HEK293T (cell line): Measurements from ENCODE around the gene BRD3.

Source experiments
- CTCF ChIA-PET: fragments of 350-600 bp; formaldehyde crosslinking; extraction: SDS; loops from one replicate; lab custom pipeline; 2021; ENCODE audit warnings: antibody characterized with exemption, inconsistent platforms; lab: Yijun Ruan, JAX
- POLR2A ChIA-PET: fragments of 350-600 bp; formaldehyde crosslinking; extraction: SDS; loops from one replicate; lab custom pipeline; 2020; ENCODE audit warnings: antibody characterized with exemption, inconsistent platforms; lab: Yijun Ruan, JAX
- DNase-seq: peaks from one replicate; pipeline ENCODE4 v3.0.0; 2012; ENCODE audit warnings: mixed read lengths; ENCODE audit errors: extremely low spot score
- ARNT ChIP-seq: fragments of 450-650 bp; IDR thresholded peaks from 2 replicates; pipeline ENCODE4 v1.6.1; 2017; ENCODE audit warnings: mild to moderate bottlenecking
- BHLHE40 ChIP-seq: fragments of 450-650 bp; IDR thresholded peaks from 2 replicates; pipeline ENCODE4 v1.6.1; 2016; ENCODE audit warnings: mild to moderate bottlenecking, moderate library complexity, borderline replicate concordance
- CTBP1 ChIP-seq: fragments of 450-650 bp; IDR thresholded peaks from 2 replicates; pipeline ENCODE4 v1.6.1; 2016; ENCODE audit warnings: borderline replicate concordance
- ELF4 ChIP-seq: fragments of 450-650 bp; IDR thresholded peaks from 2 replicates; pipeline ENCODE4 v1.6.1; 2017; ENCODE audit warnings: antibody characterized with exemption
- FOXA1 ChIP-seq: fragments of 450-650 bp; IDR thresholded peaks from 2 replicates; pipeline ENCODE4 v1.6.1; 2016; ENCODE audit warnings: mild to moderate bottlenecking
- FOXK2 ChIP-seq: fragments of 450-650 bp; IDR thresholded peaks from 2 replicates; pipeline ENCODE4 v1.6.1; 2016; ENCODE audit warnings: mild to moderate bottlenecking
- FOXM1 ChIP-seq: fragments of 450-650 bp; IDR thresholded peaks from 2 replicates; pipeline ENCODE4 v1.6.1; 2017; ENCODE audit warnings: mild to moderate bottlenecking, borderline replicate concordance
- HDGF ChIP-seq: fragments of 450-650 bp; IDR thresholded peaks from 2 replicates; pipeline ENCODE4 v1.6.1; 2017; ENCODE audit warnings: antibody characterized with exemption, borderline replicate concordance
- L3MBTL2 ChIP-seq: fragments of 450-650 bp; conservative IDR thresholded peaks from 2 replicates; pipeline ENCODE4 v1.6.1; 2016; ENCODE audit warnings: mild to moderate bottlenecking
- LEF1 ChIP-seq: fragments of 450-650 bp; IDR thresholded peaks from 2 replicates; pipeline ENCODE4 v1.6.1; 2017; ENCODE audit warnings: mild to moderate bottlenecking, borderline replicate concordance
- NFRKB ChIP-seq: fragments of 450-650 bp; IDR thresholded peaks from 2 replicates; pipeline ENCODE4 v1.6.1; 2016; ENCODE audit warnings: mild to moderate bottlenecking, moderate library complexity
- PKNOX1 ChIP-seq: fragments of 450-650 bp; IDR thresholded peaks from 2 replicates; pipeline ENCODE4 v1.6.1; 2016
- SP1 ChIP-seq: fragments of 450-650 bp; IDR thresholded peaks from 2 replicates; pipeline ENCODE4 v1.6.1; 2017
- SUZ12 ChIP-seq: fragments of 450-650 bp; IDR thresholded peaks from 2 replicates; pipeline ENCODE4 v1.6.1; 2016; ENCODE audit warnings: mild to moderate bottlenecking
- TARDBP ChIP-seq: fragments of 450-650 bp; IDR thresholded peaks from 2 replicates; pipeline ENCODE4 v1.6.1; 2016
- ZNF384 ChIP-seq: fragments of 450-650 bp; IDR thresholded peaks from 2 replicates; pipeline ENCODE4 v1.6.1; 2016

The BRD3 gene

GRCh38 chr9:134057751-134058701 is 9.8 kb downstream of the BRD3 start:
- ChIA-PET POLR2A (no interaction called here), CTCF (no interaction called here)
- no peak for DNase-seq
- TF ChIP-seq HDGF (no peak), LEF1 (no peak), ELF4 (no peak), CTBP1 (no peak), FOXK2 (no peak), L3MBTL2 (no peak), TARDBP (no peak), ARNT (no peak), SUZ12 (no peak), SP1 (no peak), FOXA1 (no peak), PKNOX1 (no peak), NFRKB (no peak), ZNF384 (no peak)

- TF ChIP-seq PKNOX1 (no peak), ARNT (no peak), SP1 (no peak), ELF4 (no peak), SUZ12 (no peak), FOXM1 (no peak), CTBP1 (no peak), TARDBP (no peak), FOXA1 (no peak), L3MBTL2 (no peak), ZNF384 (no peak), NFRKB (no peak), HDGF (no peak), FOXK2 (no peak), BHLHE40 (no peak), LEF1 (no peak)
- DNase-seq: no peak
- ChIA-PET CTCF (no interaction called here), POLR2A (interaction anchor here (1.0 kb wide), 1 partner anchor 9 kb away, joined by 4 read pairs; no protein-coding TSS in a partner anchor)
Measured at GRCh38 chr9:134057307-134057657, 10.5 kb downstream of the BRD3 start.

- POLR2A ChIA-PET: interaction anchor here (1.0 kb wide), 1 partner anchor 9 kb away, joined by 4 read pairs; no protein-coding TSS in a partner anchor
- TF ChIP-seq ZNF384: no peak
- CTCF ChIA-PET: no interaction called here
- no peak for DNase-seq
Measured at GRCh38 chr9:134056483-134057306, 11.1 kb downstream of the BRD3 start.

- TF ChIP-seq TARDBP: no peak
- TF ChIP-seq SP1: no peak
- no peak for TF ChIP-seq NFRKB
- TF ChIP-seq BHLHE40: no peak
- TF ChIP-seq LEF1: no peak
- TF ChIP-seq ARNT: no peak
- no peak for TF ChIP-seq FOXM1
- TF ChIP-seq CTBP1: no peak
- DNase-seq: no peak
- CTCF ChIA-PET: no interaction called here
Measured at GRCh38 chr9:134055981-134056461, 11.8 kb downstream of the BRD3 start.

GRCh38 chr9:134054891-134055811 is 12.7 kb downstream of the BRD3 start:
- DNase-seq: no peak
- TF ChIP-seq HDGF (no peak), FOXM1 (no peak), ZNF384 (no peak), ARNT (no peak), LEF1 (no peak), SP1 (no peak), CTBP1 (no peak), PKNOX1 (no peak), SUZ12 (no peak), L3MBTL2 (no peak), TARDBP (no peak), NFRKB (no peak), FOXA1 (no peak), FOXK2 (no peak), ELF4 (no peak), BHLHE40 (no peak)
- POLR2A ChIA-PET: no interaction called here
- CTCF ChIA-PET: no interaction called here

More at GRCh38 chr9:134055981-134056461, 11.8 kb downstream of the BRD3 start:
- POLR2A ChIA-PET: no interaction called here
